ENCODE results near the gene SLC45A3.
"Not testable (repeated sequence)": the region's sequence is repeated elsewhere in the genome, so short reads cannot be mapped to it uniquely, and the experiment has no call there.

The SLC45A3 gene, protein sequence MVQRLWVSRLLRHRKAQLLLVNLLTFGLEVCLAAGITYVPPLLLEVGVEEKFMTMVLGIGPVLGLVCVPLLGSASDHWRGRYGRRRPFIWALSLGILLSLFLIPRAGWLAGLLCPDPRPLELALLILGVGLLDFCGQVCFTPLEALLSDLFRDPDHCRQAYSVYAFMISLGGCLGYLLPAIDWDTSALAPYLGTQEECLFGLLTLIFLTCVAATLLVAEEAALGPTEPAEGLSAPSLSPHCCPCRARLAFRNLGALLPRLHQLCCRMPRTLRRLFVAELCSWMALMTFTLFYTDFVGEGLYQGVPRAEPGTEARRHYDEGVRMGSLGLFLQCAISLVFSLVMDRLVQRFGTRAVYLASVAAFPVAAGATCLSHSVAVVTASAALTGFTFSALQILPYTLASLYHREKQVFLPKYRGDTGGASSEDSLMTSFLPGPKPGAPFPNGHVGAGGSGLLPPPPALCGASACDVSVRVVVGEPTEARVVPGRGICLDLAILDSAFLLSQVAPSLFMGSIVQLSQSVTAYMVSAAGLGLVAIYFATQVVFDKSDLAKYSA

DNA sequence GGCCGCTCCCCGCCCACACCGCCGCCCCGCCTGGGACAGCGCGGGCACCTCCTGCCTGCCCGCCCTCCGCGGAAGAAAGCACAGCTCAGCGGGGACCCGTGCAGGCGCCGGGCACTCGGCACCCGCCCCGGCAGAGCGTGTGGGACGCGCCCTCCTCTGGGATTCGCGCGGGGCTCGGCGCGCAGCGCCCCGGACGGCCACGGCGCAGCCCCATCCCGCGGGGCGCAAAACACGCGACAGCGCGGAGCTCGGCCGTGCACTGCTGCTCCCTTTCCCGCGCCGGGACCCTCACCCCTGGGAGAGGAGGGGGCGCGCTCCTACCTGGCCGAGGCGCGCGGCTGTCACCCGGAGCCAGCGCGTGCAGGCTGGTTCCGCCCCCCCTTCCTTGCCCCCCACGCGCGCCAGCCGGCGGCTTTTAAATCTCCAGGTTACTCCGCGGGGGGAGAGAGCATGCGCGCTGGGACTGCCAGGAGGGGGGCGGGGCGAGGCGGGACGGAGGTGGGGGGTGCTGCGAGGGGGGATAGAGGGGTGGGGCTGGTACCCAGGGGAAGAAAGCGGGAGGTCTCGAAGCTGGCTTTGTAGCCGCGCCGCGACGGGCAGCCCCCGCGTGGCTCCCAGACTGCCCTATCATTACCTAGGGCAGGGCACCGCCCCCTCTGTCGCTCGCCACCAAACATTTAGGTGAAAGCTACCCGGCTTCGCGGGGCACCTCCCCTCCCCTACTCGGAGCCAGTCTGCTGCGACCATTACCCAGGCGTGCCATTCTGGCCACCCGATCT, at the start of gene SLC45A3:
Gene SLC45A3, minus strand, starts transcription at position 437 of the 779 bp plus-strand sequence. CDS start 15,853 bp downstream, outside the sequence.
- peak; percentile 80 for DNase-seq (ENCODE audit: low spot score)

DNA sequence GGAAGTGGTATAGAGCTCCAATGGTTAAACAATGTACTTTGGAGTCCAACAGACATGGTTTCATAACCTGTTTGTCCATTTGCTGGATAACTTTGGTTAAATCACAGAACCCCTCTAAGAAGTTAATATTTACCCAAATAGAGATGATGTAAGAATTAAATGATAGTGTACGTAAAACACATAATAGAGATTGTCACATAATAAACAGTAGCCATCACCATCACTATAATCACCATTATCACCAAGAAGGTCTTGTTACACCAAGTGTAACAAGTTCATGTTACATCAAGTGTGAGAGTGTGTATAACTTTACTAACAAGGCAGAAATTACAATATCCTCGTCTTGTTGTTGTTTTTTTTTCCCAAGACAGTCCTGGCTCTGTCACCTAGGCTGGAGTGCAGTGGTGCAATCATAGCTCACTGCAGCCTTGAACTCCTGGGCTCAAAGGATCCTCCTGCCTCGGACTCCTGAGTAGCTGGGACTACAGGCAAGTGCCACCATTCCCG, 46.4 kb upstream of the SLC45A3 start:
- DNase-seq (ENCODE audit: low spot score): no peak

DNA sequence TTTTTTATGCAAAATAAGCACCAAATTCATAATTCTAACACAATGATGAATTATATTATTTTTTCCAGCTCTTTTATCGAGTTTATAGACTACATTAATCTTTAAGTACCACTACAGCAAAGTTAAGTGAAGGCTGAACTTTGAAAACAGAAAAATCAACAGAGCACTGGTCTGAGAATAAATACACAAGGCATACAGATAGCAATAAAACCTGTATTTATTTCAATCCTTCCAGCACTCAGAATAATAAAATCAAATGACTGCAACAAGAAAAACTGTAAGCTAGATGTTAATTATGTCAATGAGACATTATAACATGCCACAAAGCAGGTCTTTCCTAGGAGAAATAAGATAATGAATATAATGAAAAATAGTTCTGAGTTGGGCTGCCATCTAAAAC, 45.2 kb upstream of the SLC45A3 start:
- DNase-seq (ENCODE audit: low spot score): no peak

DNA sequence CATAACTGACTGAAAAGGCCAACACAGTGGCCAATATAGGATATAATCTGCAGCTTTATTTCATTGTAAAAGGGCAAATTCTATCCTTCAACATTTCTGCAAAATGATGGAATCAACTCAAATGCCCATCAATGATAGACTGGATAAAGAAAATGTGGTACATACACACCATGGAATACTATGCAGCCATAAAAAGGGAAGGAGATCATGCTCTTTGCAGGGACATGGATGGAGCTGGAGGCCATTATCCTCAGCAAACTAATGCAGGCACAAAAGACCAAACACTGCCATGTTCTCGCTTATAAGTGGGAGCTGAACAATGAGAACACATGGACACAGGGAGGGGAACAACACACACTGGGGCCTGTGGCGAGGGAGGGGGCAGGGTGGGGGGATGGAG, 40.4 kb upstream of the SLC45A3 start:
- DNase-seq (ENCODE audit: low spot score): not testable (repeated sequence)

DNA sequence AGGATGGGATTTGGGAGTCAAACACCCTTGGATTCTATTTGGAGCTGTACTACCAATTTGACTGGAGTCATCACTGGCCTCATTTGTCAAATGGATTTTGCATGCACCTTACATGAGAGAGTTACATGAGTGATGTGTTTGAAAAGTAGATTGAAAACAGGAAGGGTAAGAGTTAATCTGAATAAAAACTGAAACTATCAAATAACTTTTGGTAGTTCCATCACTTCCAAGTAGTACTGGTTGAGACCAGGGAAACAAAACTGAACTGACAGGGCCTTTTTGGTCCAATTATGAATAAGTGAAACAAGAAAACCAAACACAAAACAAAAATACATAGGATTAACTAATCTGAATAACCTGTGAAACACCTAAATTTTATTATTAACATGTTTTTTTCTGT, 39.5 kb upstream of the SLC45A3 start:
- DNase-seq (ENCODE audit: low spot score): no peak

DNA sequence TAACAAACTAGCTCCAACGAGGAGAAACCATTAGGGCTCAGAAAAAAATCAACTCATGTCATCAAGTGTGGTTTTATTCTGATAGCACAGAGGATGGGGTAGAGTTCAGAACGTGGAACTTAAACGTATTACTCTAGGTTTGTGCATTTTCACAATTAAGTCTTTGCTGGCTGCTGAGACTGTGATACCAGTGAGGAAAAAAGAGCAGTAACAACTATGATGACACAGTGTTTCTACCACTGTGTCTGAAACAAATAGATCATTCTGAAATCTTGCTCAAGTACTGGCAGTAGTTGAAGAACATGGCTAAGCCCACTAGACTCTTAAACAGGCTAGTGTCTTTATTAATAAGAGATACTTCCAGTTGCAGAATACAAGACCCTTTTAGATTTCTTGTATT, 38.7 kb upstream of the SLC45A3 start:
- DNase-seq (ENCODE audit: low spot score): no peak

DNA sequence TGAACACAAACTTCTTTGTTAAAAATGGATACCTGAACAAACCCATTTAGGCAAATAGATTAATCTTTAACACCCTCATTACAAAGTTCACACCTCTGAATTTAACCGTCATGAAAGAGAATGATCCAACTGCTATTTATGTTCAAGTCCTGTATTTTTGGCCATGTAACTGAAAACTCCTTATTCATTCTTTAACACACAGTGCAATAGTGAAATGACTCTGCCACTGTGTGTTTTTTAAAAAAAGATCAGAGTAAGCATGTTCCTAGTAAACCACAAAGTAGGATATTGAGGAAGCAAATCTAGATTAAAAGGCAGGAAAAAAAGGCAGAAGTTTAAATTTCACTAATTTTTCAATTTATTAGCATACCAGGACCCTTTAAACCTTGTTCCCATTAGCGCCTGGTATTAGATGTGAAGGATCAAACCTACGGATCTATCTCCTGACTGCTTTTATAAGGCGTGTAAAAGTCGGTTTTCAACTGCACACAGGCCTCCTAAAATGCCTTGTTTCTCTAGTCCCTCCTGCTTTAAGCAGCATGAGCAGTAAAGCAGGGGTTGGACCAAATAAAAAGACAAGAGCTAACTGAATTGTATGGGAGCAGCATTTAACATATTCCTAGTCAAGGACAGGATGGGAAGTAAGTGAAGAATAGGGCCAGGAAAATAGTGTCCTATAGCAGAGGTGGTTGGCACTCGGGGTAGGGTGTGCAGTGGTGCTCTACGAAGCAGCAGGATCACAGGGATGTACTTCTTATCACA, 36.2 kb upstream of the SLC45A3 start:
- no peak for DNase-seq (ENCODE audit: low spot score)

DNA sequence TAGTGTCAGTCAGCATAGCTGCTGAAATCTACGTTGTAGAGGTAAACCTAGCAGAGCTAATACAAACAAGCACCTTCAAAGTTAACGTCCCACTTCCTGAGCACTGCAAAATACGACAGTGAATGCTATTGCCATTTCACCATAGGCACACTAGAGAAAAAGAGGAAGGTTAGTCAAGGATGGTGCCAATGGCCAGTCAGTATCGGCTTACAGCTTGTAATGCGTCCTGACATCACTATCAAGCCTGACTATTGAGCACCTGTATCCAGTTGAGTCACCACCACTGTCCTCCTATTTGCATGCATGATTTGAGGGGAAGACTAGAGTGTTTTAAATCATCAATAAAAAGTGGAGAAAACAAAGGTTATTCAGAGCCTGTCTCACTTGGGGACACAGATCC, 35.3 kb upstream of the SLC45A3 start:
- no peak for DNase-seq (ENCODE audit: low spot score)

DNA sequence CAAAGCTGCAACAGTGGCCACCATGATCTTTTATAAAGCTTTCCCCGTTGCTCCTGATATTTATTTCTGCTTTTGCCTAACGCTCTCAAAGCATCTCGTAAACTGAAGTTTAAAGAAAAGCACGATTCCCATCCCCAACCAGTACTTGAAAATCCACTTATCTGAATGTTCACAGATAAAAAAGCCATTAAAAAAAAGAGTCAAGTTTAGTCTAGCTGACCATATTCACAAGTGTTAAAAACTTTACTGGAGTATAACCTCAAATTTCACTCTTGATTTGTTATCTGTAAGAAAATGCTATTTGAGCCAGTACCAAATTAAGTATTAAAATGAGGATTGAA, 34.6 kb upstream of the SLC45A3 start:
- no peak for DNase-seq (ENCODE audit: low spot score)

DNA sequence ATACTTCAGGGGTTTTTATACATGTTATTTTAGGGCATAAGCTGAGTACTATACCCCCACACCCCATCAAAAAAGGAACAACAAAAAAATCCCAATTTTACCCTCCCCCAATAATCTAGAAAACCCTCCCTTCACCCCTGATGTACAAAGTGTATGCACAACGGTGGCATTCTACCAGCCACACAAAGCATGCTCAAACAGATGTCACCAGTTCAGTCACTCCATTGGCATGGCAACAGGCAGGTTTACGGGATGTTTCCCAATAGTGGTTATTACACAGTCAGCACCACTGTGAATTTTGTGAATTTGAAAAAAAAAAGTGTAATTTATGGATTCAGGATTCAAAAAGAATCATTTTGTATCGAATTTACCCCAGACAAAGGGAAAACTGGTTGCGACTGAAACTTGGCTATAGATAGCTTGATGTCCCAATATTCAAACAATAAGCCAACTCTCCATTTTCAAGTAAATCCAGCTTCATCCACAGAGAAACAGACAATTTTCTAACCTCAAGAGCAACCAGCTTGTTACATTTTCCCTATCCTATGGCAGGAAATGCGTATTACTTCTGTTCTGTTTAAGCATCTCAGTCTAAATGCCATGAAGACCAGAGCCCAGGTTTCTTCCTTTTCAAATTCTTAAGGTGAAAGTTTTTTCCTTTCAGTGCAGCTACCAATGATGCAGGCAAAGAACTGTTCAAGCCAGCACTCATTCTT, 34.0 kb upstream of the SLC45A3 start:
- peak; percentile 53 for DNase-seq (ENCODE audit: low spot score)

DNA sequence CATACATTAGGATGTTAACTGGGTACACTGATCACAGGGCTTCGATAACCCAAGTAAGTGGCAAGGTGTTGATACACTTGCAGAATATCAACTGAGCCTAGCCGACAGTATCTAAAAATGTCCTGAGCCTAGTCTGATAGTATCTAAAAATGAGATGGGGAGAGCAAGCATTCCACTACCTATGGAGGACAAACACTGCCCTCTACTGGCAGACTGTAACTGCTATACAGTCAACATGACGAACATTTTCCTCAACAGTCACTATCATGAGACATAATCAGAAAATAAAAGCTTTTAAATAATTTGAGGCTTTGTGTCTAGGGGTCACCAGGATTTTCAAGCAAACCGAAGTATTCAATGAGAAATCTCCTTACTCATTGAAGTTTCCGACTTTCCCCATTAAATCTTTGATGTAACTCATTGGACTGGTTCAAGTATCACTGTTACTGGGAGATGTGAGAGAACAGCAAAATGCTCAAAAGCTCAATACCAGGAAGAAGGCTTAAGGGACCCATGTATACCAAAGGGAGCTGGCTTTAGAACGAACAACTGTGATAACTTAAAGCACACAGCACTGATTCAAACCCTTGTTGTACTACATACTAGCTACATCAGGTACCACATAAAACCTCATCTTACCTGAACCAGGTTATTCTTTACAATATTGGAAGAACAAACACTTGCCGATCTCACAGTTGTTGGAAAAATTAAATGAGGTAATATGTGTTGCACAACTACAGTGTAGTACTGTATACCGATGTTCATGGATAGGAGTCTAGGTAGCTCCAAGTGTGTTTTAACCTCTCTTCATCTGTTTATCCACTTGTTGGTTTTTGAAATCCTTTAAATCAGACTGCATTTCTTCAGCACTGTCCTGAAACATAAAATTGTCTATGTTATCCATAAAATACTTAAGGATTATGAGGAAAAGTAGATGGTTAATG, 31.1 kb upstream of the SLC45A3 start:
- peak; percentile 71 for DNase-seq (ENCODE audit: low spot score)

DNA sequence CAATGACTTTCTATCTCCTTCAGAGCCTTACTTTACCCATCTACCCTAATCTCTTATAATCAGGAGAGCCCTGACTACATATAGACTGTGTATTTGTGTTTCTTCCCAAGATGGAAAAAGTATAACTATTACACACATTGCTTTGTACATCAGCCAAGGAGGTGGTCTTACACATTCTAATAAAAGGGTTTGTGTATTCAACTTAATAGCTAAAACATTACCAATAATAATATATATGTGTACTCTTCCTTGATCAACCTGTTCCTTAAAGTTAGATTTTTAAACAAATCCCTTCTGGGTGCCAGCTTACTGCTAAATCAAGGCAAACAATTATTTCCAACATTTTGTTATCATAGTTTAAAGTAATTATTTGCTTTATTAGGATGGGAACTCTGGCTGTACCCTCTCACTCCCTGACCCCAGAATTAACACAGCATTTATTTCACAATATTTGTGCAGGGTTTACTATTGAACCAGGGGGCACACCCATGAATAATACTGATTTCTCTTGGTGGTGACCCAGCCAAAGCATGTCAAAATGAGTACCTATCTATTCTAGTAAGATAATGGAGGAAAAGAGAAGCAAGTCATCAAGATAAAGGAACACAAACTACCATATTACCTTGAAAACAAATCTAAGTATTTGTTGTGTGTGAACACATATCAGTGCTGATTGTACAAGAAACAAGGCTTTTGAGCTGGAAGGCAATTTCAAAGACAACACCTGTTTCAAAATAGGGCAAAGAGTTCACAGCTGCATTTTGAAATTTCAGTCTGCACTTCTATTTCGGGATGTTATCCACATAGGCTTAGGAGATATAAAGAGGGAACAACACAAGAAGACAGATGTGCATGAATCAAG, 30.1 kb upstream of the SLC45A3 start:
- no peak for DNase-seq (ENCODE audit: low spot score)

DNA sequence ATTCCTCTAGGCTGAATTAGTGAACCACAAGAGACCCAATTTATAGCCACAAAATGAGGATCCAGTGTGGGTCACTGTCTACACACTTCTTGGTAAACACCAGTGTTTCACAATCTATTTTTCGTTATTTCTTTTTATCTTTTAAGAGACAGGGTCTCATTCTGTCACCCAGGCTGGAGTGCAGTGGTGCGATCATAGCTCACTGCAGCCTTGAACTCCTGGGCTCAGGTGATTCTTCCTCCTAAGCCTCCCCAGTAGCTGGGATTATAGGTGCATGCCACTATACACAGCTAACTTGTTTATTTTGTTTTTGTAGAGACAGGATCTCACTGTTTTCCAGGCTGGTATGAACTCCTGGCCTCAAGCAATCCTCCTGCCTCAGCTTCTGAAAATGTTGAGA, 29.3 kb upstream of the SLC45A3 start:
- no peak for DNase-seq (ENCODE audit: low spot score)

DNA sequence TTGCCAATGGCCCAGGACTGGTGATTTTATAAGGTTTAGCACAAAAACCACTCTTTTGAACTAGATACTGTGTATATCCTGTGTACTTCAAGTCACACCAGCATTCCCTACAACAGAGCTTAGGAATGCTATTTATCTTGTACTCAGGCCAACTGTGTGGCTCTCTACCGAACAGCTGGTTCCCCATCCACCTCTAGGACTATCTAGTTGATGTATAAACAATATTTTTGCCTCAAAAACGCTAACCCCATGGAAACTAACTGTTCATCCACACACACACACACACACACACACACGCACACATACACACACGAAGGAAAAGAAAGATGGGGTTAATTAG, 28.7 kb upstream of the SLC45A3 start:
- peak; percentile 64 for DNase-seq (ENCODE audit: low spot score)

DNA sequence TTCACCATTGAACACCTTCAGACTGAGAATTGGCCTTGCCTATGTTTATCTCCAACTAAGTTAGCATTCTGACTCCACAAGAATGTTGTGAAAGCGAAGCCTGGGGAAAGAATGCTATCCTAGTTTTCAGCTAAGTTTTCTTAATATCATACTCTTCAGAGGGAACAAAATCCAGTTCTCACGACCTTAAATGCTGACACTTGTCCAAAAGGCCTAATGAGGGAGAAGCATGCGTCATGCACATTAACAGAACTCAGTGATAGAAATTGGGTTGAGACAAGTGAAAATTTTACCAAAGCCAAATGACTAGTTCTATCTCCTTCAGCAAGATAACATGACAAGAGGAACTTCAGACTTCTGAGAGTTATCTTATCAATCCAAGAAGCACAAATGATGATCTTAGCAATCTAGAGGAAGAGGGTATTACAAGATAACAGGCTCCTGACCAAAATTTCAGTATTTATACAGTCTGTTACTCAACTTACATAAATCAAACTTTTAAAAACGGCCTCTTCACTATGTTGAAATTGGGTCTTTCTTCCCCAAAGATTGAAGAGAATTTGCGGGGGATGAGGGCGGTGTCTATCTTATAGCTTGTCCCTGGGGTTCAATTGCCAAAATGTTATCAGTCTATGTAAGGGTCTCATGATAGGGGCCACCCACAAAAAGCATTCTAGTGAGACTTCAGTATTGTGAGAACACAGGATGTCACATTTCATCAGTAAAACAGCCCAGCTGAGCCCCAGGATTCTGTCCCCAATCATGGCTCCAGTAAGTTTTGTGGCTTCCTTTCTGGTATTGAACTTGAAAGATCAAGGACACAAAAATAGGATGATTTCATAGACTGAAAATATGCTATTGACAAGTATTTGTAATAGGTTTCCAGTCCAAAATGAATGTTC, 26.5 kb upstream of the SLC45A3 start:
- DNase-seq (ENCODE audit: low spot score): no peak

DNA sequence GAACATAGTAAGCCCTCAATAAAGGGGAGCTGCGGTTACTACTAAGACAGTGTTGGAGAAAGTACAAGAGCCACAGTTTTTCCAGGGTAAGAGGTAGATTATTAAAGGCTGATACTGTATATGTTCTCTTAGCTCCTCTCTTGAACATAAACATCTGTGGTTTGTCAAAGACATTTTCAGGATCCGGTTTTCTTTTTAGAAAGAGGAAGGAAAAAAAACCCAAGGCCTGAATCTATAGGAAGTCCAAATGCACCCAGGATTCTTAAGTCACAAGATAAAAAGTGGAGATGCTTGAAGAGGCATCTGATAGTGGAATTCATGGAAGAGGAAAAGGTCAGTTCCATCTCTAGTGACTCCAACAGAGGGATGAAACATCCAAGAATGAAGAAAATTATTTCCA, 24.6 kb upstream of the SLC45A3 start:
- DNase-seq (ENCODE audit: low spot score): no peak

DNA sequence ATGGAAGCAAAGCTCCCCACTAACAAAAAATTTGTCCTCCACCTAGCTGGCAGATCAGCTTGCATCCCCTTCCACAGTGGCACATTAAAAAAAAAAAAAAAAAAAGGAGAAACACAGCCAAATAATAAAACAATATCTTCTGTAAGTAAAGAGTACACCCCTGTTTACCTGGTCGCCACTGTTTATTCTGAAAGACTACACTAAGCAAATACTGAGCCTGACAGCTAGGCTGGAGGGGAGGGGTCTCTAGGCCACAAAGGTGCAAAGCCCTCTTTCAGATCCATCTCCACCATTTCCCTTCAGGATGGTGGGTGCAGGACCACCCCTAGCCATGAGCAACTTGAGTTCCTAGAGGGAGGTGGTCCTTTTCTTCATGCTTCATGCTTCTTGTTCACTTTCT, 22.8 kb upstream of the SLC45A3 start:
- no peak for DNase-seq (ENCODE audit: low spot score)

DNA sequence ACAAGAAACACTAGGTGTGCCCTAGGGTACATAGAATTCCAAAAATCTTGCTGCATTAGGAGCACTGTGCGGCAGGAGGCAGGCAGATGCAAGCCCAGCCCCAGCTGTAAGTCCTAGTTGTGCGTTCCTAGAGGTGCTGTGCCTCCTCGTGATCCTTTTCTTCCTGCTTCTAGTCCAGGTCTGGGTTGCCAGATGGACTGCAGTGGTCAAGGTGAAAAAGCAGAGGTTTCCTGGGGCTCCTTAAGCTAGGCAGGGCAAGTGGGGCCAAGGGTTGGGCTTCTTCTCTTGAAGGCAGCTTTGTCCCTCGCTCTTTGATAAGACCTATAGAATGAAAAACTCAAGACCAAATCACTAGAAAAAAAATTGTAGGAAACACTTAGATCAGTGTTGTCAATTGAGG, 21.6 kb upstream of the SLC45A3 start:
- DNase-seq (ENCODE audit: low spot score): no peak

DNA sequence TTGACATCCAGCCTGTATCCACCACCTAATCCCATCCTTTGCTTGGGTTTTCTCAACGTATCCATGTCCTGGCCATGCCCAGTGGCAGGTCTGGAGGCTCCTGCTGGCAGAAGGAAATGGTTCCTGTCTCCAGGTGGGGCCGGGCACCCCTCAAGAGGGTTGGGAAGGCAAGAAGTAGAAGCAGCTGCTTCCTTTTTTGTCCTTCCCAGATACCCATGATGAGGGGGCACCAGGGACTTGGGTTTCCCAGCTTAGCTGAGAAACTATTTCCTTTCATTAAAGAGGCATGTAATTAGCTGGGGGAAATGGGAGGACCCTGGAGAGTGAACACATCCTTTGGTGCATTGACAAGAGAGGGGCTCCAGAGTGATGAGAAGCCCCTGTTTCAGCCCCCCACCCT, 21.1 kb upstream of the SLC45A3 start:
- no peak for DNase-seq (ENCODE audit: low spot score)
